GM19193 (cell line): Measurements from ENCODE around the gene NHLRC4.

ENCODE experiments used
- POLR2A ChIP-seq: IDR thresholded peaks from 4 replicates; pipeline ENCODE4 v1.6.1; 2011; ENCODE audit not compliant: insufficient read depth, insufficient read length; ENCODE audit errors: extremely low read depth

Gene NHLRC4

DNA sequence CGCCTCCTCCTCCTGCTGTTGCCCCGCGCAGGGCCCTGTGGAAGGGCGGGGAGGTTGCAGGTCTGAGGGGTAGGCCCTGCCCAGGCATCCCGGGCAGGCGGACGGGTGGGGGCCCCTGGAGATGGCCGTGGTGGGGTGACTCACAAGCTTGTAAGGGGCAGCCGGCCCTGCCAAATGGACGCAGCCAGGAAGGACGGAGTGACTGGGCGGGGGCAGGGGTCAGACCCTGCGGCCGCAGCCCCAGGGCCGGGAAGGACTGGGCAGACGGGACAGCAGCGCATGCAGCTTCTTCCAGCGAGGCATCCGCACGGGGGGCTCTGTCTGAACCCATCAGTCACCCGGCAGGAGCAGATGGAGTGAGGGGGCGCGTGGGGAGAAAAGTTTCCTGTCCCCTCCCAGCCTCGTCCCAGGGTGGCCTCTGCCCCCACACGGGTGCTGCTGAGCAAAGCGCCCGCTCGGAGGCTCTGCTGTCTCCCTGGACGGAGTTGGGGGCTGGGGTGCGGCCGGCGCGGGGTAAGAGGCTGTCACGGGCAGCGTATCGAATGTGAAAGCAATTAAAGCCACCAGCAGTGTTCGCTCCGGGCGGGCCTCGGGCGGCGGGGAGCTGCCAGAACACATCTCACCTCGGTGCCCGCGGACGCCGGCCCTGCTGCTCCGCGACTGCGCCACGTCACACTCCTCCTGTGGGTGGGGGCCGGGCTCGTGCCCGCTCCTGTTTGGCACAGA lies 12.0 kb upstream of the NHLRC4 start:
- no peak for TF ChIP-seq POLR2A

DNA sequence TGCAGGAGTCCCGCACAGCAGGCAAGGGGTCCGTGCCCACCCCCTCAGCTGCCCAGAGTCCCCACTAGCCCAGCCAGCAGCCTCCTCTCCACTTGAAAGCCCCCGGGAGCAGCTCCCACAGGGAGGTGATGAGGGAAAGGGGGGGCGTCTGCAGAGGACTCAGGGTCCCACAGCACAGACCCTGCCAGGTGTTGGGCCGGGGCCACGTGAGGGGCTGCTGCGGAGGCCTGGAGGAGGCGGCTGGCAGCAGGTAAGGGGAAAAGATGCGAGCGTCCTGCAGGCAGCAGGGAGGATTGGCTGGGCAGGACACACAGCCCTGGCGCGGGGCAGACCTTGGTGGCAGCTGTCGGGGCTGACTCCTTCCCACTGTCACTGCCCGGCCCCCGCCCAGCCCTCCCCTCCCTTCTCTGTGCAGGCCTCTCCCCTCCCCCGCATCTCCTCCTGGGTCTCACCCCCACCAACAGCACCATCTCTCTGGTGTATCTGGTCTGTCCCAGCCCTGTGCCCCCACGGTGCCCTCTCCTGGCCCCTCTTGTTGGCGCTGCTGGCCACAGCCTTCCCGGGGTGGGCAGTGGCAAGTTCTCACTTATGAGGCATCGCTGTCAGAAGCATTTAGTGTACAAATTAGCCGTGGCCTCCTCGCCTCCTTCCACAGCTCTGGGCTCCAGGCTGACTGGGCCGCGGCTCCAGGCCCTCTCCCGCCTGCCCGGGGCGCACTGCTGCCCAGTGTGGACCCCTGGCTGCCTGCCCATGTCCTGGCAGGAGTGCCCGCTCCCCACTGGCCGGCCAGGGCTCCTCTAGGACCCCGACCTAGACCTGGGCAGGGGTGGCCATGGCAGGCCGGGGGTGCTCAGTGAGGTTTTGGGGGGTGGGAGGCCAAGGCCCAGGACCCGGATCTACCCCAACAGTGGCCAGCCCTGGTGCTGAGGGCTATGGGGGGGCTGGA lies 11.0 kb upstream of the NHLRC4 start:
- TF ChIP-seq POLR2A, result no peak

GRCh38 chr16:556474-557173 lies 10.2 kb upstream of the NHLRC4 start:
- no peak for TF ChIP-seq POLR2A

DNA sequence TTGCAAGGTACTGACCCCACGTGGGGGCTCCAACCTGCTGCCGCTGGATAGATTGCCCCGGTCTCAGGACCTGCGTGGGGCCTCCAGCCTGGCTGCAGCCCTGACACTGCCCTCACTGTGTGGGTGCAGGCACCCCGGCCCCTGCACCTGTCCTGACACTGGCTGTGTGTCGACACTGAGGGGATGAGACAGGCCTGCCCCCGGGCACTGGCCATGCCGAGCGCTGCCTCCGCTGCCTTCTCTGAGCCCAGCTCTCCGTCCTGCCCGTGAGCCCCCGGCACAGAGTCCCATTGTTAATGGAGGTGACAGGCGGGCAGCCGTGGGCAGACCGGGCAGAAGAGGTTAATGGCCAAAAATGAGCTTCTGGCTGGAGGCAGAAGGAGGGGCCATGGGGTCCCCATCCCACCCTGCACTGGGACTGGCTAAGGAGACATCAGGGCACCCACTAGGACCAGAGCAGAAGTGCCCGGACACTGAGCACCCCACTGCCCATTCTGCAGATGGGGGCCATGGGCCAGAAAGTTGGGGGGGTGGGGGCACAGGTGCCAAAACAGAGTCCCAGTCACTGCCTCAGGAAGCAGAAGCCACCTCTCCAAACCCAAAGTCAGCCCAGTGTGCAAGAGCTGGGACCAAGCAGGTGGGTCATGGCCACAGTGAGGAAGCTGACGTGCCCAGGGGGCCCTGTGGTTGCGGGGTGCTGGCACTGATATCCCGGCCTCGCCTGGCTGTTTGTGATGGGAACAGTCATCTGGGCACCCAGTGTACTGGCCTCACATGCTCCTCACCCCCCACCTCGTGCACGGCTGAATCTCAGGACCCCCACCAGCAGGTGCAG lies 9.1 kb upstream of the NHLRC4 start:
- TF ChIP-seq POLR2A, result no peak

GRCh38 chr16:558298-559020 lies 8.3 kb upstream of the NHLRC4 start:
- no peak for TF ChIP-seq POLR2A

- TF ChIP-seq POLR2A, result no peak
Measured at GRCh38 chr16:559021-559380, 7.8 kb upstream of the NHLRC4 start.

DNA sequence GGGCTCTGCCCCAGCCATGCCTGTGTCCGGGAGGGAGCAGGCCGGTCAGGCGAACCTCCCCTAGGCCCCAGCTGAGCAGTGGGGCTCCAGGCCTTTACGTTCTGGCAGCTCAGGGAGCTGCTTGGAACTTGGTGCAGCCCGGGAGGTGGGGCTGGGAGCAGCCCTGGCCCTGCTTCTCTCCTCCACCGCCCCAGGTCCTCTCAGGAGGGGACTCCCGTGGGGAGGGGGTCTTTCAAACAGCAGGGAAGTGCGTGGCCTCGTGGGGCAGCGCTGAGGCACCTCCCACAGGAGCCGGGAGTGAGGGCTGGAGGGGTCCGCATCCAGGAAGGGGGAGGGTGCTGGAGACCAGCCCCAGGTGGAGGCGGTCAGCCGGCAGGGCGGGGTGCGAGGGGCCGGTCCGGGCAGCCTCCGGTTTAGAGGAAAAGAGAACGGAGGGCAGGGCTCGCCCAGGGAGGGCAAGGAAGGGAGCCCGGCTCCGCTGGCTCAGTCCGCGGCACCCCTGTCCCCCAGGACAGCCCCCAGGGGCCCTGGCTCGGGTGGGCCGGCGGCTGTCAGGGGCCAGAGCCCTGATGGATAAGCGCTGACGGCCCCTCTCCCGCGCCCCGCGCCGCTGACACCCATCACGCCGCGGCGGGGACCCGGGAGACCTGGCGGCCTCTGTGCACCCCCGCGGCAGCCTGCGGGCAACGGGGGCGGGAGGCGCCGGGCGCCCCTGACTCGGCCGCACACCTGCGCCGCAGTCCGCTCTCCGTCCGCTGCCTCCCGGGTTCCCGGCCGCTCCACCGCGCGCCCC lies 7.2 kb upstream of the NHLRC4 start:
- no peak for TF ChIP-seq POLR2A

DNA sequence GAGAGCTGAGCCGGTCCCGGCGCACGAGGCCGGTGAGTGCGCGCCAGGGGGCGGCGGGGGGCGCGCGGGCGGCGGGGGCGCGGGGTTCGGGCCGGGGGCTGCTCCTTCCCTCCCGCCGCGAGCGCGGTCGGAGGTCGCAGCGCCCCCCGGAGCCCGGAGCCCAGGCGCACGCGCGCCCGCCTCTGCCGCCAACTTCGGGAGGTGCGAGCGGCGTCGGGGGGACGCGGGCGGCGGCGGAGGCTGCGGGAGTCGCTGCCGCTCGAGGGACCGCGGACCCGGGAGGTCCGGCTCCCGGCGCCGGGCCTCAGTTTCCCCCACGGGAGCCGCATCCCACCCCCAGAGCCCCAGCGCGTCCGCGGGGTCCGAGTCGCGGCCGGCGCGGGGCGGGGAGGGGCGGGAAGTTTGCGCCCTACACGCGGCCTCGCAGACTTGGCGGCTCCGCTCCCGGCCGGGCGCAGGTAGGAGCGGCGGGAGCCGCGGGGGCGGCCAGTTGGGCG lies 6.6 kb upstream of the NHLRC4 start, which contains the start of gene PRR35:
Gene PRR35, plus strand, starts transcription at position 191 of the 497 bp plus-strand sequence. CDS start 2,901 bp downstream, outside the sequence.
- no peak for TF ChIP-seq POLR2A

DNA sequence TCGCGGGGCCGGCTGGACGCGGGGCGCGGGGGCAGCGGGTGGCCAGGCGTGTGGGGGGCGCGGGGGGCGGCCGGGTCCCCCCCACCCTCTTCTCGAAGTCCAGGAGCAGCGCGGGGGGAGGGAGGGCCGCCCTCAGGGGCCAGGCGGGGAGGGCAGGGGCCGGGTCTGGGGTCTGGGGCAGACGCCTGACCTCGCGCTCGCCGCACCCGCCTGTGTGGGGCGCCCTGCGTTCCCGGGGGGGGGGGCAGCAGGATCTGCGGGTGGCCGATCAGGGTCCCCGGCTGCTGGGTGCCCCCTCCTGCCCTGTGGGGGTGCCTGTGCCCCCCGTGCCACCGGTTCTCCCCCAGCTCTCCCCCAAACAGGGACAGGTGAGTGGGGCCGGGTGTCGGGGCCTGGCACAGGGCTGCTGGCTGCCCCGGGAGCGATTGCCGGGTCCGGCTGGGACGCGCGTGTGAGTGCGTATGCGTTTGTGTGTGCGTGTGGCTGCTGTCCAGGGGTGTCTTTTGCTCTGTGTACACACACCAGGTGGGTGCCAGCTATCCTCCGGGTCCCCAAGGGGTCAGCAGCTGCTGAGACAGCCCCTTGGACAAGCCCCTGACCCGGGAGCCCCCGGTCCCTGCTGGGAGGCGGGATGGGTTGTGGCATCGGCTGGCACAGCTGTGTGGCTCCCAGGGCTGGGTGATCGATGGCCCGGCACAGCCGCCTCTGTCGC lies 5.9 kb upstream of the NHLRC4 start:
- no peak for TF ChIP-seq POLR2A

- no peak for TF ChIP-seq POLR2A
Measured at GRCh38 chr16:561413-561794, 5.4 kb upstream of the NHLRC4 start.

DNA sequence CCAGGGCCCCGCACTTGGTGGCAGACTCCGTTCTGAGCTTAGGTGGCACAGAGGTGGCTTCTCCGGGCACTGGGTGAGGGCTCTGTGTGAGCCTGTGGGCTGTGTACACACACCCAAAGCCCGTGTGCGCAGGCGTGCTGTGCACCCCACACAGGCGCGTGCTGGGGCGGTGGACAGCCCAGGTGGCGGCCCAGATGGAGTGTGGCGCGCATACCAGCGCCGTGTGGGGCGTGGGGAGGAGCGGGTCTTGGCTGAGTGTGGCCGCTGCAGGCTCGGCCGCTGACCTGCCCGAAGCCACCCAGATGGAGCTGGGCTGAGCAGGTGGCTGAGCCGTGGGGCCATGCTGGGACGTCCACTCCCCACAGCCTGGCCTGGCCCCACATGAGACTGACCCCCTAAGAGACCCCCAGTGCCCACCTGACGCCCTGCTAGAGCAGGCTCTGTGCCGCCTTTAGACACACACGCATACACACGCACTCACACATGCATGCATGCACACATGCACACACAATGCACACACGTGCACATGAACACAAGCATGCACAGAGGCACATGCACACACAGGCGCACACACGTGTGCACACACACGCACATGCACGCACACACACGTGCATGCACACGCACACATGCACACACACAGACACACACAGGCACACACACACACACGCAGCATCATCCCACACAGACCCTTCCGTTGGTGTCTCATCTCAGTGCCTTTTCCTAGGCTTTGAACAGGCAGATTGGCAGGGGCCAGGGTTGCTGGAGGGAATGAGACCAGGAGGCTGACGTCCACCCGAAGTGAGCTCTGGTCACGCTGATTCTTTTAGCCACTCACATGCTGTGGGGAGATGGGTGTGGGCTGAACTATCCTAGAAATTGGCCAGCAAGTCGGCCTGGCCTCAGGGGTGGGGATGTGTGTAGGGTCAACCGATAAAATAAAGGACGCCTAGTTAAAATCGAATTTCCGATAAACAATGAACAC lies 4.6 kb upstream of the NHLRC4 start:
- TF ChIP-seq POLR2A, result no peak

DNA sequence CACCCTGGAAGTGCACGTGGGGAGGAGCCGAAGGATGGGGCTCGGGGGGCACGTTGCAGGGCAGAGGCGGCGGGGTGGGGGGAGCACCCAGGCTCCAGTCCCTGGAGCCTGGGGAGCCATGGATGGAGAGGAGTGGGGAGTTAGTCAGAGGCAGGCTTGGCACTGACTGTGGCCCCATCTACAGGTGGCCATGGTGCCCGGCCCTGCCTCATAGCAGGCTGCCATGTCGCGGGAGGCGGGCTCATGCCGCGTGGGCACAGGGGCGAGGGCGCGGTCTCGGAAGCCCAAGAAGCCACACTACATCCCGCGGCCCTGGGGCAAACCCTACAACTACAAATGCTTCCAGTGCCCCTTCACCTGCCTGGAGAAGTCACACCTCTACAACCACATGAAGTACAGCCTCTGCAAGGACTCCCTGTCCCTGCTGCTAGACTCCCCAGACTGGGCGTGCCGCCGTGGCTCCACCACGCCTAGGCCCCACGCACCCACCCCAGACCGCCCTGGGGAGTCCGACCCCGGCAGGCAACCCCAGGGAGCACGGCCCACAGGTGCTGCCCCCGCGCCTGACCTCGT lies 3.6 kb upstream of the NHLRC4 start:
- no peak for TF ChIP-seq POLR2A
